Measurements from ENCODE around the gene TBC1D22A. TPM values are rescaled to one million over a fixed set of nuclear protein-coding genes. Genes with fewer than 3 reads are reported as not detected.

Gene TBC1D22A
- total RNA-seq, 1 donor from 2014 or later = 6.8 TPM

DNA sequence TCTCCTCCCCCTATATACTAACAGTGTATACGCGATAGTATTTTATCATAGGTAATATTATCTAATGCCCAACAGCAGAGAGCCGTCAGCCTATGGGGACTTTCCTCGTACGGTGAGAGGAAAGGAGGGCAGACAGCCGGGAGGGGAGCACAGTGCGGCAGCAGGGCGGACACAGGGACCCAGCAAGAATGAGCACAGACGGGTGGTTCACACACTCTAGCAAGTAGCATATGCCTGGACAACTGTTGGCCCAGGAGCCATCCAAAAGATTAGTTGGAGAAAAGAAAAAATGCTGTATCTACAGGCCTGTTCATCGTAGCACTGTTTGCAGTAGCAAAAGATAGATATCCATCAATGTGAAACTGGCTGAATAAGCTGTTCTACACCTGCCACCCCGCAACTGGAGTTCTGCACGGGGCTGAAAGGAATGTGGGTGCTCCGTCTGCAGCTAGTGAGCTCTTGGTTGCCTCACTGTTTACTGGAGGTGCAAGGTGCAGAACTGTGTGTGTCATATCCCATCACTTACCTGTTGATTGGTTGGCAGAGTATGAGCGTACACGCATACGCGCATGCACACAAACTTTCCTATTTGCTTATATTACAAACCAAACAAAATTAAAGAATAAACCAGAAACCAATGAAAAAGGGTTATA, 324.3 kb downstream of the TBC1D22A start:
- Histone ChIP-seq H3K36me3 (ENCODE audit: control insufficient read depth in 3 of 3, insufficient read depth in 3 of 3, low read length in 3 of 3) (no peaks in the 10 kb centered on the region), H3K9me3 (ENCODE audit: control insufficient read depth in 3 of 3, low read length in 3 of 3) (peaks cover 0 to 2% (median 0%) of the 10 kb centered on the region in 3 donors), H3K9ac (ENCODE audit: low read depth in 1 of 3, low read length in 3 of 3) (no peak overlapping the region), H3K27me3 (ENCODE audit: control insufficient read depth in 3 of 3, insufficient read depth in 3 of 3, low read length in 3 of 3) (no peaks in the 10 kb centered on the region), H3K4me1 (ENCODE audit: control insufficient read depth in 3 of 3, insufficient read depth in 3 of 3, low read length in 3 of 3) (peaks cover 0 to 4% (median 4%) of the 10 kb centered on the region in 3 donors), H3K4me3 (ENCODE audit: low read length in 3 of 3) (no peak overlapping the region), H3K27ac (ENCODE audit: low read depth, low read length) (no peak overlapping the region)

- H3K4me3 ChIP-seq (ENCODE audit: low read length in 3 of 3) = no peak overlapping the region
- H3K4me1 ChIP-seq (ENCODE audit: control insufficient read depth in 3 of 3, insufficient read depth in 3 of 3, low read length in 3 of 3) = peaks cover 0 to 4% (median 4%) of the 10 kb centered on the region in 3 donors
- no peaks in the 10 kb centered on the region for H3K27me3 ChIP-seq (ENCODE audit: control insufficient read depth in 3 of 3, insufficient read depth in 3 of 3, low read length in 3 of 3)
Measured at GRCh38 chr22:47088480-47089158, 326.2 kb downstream of the TBC1D22A start.

GRCh38 chr22:47089374-47089773, 326.9 kb downstream of the TBC1D22A start:
- no peaks in the 10 kb centered on the region for H3K27me3 ChIP-seq (ENCODE audit: control insufficient read depth in 3 of 3, insufficient read depth in 3 of 3, low read length in 3 of 3)
- H3K27ac ChIP-seq (ENCODE audit: low read depth, low read length) = no peak overlapping the region
- no peaks in the 10 kb centered on the region for H3K36me3 ChIP-seq (ENCODE audit: control insufficient read depth in 3 of 3, insufficient read depth in 3 of 3, low read length in 3 of 3)
- H3K9me3 ChIP-seq (ENCODE audit: control insufficient read depth in 3 of 3, low read length in 3 of 3) = peaks cover 0 to 4% (median 0%) of the 10 kb centered on the region in 3 donors
- H3K4me1 ChIP-seq (ENCODE audit: control insufficient read depth in 3 of 3, insufficient read depth in 3 of 3, low read length in 3 of 3) = peaks cover 0 to 4% (median 4%) of the 10 kb centered on the region in 3 donors
- H3K4me3 ChIP-seq (ENCODE audit: low read length in 3 of 3) = no peak overlapping the region
- no peak overlapping the region for H3K9ac ChIP-seq (ENCODE audit: low read depth in 1 of 3, low read length in 3 of 3)

More at GRCh38 chr22:47088480-47089158, 326.2 kb downstream of the TBC1D22A start:
- Histone ChIP-seq H3K9ac (ENCODE audit: low read depth in 1 of 3, low read length in 3 of 3) (no peak overlapping the region), H3K36me3 (ENCODE audit: control insufficient read depth in 3 of 3, insufficient read depth in 3 of 3, low read length in 3 of 3) (no peaks in the 10 kb centered on the region), H3K27ac (ENCODE audit: low read depth, low read length) (no peak overlapping the region), H3K9me3 (ENCODE audit: control insufficient read depth in 3 of 3, low read length in 3 of 3) (peaks cover 0 to 4% (median 0%) of the 10 kb centered on the region in 3 donors)

DNA sequence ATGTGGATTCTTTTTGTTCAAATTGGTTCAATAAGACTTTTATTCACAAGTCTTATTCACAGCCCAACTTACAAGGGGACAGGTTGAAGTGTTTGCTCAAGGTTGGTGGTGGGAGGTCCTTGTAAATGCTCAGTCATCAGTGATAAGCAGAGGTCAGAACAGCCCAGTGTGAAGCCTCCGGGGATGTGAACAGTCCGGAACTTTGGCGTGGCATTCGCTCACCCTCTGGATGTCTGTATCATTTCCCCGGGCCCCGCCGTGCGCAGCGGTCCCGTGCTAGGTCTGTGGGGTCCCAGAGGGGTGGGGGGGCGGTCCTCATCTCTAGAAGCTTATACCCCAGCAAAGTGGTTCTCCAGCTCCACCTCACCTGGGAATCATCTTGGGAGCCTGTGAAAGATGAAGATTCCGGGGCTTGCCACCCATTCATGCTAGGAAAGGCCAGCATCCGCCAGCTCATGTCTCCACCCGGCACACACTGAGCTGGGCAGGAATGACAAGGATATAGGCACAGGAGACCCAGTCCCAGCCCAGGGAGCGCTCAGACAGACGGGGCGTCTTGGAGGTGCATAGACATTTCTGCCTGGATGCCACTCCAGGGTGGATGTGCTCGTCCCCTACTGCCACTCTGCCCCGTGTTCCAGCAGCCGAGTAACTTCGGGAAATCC, 327.5 kb downstream of the TBC1D22A start:
- Histone ChIP-seq H3K4me3 (ENCODE audit: low read length in 3 of 3) (no peak overlapping the region), H3K9ac (ENCODE audit: low read depth in 1 of 3, low read length in 3 of 3) (no peak overlapping the region)

DNA sequence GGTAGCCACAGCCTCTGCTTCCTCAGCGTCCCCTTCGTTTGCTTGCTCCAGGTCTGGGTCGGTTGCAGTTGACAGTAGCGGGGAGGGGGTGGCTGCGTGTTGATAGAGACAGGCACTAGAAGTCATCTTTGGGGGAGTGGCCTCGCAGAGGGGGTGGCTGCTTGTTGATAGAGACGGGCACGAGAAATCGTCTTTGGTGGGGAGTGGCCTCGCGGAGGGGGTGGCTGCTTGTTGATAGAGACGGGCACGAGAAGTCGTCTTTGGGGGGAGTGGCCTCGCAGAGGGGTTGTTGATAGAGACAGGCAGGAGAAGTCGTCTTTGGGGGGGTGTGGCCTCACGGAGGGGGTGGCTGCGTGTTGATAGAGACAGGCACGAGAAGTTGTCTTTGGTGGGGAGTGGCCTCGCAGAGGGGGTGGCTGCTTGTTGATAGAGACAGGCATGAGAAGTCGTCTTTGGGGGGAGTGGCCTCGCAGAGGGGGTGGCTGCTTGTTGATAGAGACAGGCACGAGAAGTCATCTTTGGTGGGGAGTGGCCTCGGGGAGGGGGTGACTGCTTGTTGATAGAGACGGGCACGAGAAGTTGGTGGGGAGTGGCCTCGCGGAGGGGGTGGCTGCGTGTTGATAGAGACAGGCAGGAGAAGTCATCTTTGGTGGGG, 328.3 kb downstream of the TBC1D22A start:
- no peak overlapping the region for H3K9ac ChIP-seq (ENCODE audit: low read depth in 1 of 3, low read length in 3 of 3)

More for the DNA sequence above, 327.5 kb downstream of the TBC1D22A start:
- no peaks in the 10 kb centered on the region for H3K36me3 ChIP-seq (ENCODE audit: control insufficient read depth in 3 of 3, insufficient read depth in 3 of 3, low read length in 3 of 3)
- no peak overlapping the region for H3K27ac ChIP-seq (ENCODE audit: low read depth, low read length)
- H3K4me1 ChIP-seq (ENCODE audit: control insufficient read depth in 3 of 3, insufficient read depth in 3 of 3, low read length in 3 of 3) = peaks cover 0 to 4% (median 4%) of the 10 kb centered on the region in 3 donors
- peaks cover 0 to 4% (median 0%) of the 10 kb centered on the region in 3 donors for H3K9me3 ChIP-seq (ENCODE audit: control insufficient read depth in 3 of 3, low read length in 3 of 3)
- H3K27me3 ChIP-seq (ENCODE audit: control insufficient read depth in 3 of 3, insufficient read depth in 3 of 3, low read length in 3 of 3) = no peaks in the 10 kb centered on the region

GRCh38 chr22:47091246-47091651, 328.8 kb downstream of the TBC1D22A start:
- Histone ChIP-seq H3K9me3 (ENCODE audit: control insufficient read depth in 3 of 3, low read length in 3 of 3) (peaks cover 0 to 4% (median 0%) of the 10 kb centered on the region in 3 donors), H3K27me3 (ENCODE audit: control insufficient read depth in 3 of 3, insufficient read depth in 3 of 3, low read length in 3 of 3) (no peaks in the 10 kb centered on the region), H3K36me3 (ENCODE audit: control insufficient read depth in 3 of 3, insufficient read depth in 3 of 3, low read length in 3 of 3) (no peaks in the 10 kb centered on the region), H3K4me3 (ENCODE audit: low read length in 3 of 3) (peak overlapping the region in 1 of 3 donors; percentile 13), H3K4me1 (ENCODE audit: control insufficient read depth in 3 of 3, insufficient read depth in 3 of 3, low read length in 3 of 3) (peaks cover 0 to 4% (median 4%) of the 10 kb centered on the region in 3 donors), H3K27ac (ENCODE audit: low read depth, low read length) (no peak overlapping the region), H3K9ac (ENCODE audit: low read depth in 1 of 3, low read length in 3 of 3) (no peak overlapping the region)

More for the DNA sequence above, 328.3 kb downstream of the TBC1D22A start:
- Histone ChIP-seq H3K27ac (ENCODE audit: low read depth, low read length) (no peak overlapping the region), H3K27me3 (ENCODE audit: control insufficient read depth in 3 of 3, insufficient read depth in 3 of 3, low read length in 3 of 3) (no peaks in the 10 kb centered on the region), H3K36me3 (ENCODE audit: control insufficient read depth in 3 of 3, insufficient read depth in 3 of 3, low read length in 3 of 3) (no peaks in the 10 kb centered on the region), H3K9me3 (ENCODE audit: control insufficient read depth in 3 of 3, low read length in 3 of 3) (peaks cover 0 to 4% (median 0%) of the 10 kb centered on the region in 3 donors), H3K4me1 (ENCODE audit: control insufficient read depth in 3 of 3, insufficient read depth in 3 of 3, low read length in 3 of 3) (peaks cover 0 to 4% (median 4%) of the 10 kb centered on the region in 3 donors), H3K4me3 (ENCODE audit: low read length in 3 of 3) (peak overlapping the region in 2 of 3 donors; percentile 13 to 14)

DNA sequence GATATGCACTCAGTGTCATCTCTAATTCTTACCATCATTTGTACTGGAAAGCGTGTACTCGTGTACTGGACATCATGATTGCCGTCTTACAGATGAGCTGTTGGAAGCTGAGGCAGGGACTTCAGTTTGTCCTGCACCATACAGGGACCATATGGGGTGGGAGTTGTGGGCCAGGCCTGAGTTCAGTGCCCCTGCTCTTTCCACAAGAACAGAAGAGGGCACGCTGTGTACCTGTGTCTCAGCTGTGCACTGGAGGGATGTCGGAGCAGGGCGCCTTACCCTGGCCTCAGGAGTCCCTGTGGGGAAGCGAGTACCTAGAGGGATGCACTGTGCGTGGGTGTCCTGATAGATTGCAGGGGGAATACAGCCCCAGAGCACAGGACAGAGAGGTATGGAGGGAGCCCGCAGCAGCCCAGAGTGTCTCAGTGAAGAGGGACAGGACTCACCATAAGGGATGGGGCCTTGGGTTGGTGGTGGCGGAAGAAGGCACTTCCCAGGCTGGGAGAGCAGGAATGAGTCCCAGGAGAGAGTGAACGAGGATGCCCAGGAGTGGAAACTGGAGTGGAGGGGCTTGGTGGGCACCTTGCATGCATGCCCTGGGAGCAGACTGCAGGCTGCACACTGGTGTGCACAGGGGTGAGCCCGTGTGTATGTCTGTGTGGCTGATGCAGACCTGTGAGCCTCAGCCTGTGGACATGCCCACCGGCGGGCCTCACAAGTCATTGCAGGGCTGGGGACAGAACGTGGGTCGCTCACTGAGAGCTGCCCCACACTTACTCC, 329.7 kb downstream of the TBC1D22A start:
- Histone ChIP-seq H3K36me3 (ENCODE audit: control insufficient read depth in 3 of 3, insufficient read depth in 3 of 3, low read length in 3 of 3) (no peaks in the 10 kb centered on the region), H3K27me3 (ENCODE audit: control insufficient read depth in 3 of 3, insufficient read depth in 3 of 3, low read length in 3 of 3) (no peaks in the 10 kb centered on the region), H3K9me3 (ENCODE audit: control insufficient read depth in 3 of 3, low read length in 3 of 3) (peaks cover 0 to 4% (median 0%) of the 10 kb centered on the region in 3 donors), H3K9ac (ENCODE audit: low read depth in 1 of 3, low read length in 3 of 3) (no peak overlapping the region), H3K27ac (ENCODE audit: low read depth, low read length) (no peak overlapping the region), H3K4me1 (ENCODE audit: control insufficient read depth in 3 of 3, insufficient read depth in 3 of 3, low read length in 3 of 3) (peaks cover 0 to 4% (median 4%) of the 10 kb centered on the region in 3 donors), H3K4me3 (ENCODE audit: low read length in 3 of 3) (no peak overlapping the region)

DNA sequence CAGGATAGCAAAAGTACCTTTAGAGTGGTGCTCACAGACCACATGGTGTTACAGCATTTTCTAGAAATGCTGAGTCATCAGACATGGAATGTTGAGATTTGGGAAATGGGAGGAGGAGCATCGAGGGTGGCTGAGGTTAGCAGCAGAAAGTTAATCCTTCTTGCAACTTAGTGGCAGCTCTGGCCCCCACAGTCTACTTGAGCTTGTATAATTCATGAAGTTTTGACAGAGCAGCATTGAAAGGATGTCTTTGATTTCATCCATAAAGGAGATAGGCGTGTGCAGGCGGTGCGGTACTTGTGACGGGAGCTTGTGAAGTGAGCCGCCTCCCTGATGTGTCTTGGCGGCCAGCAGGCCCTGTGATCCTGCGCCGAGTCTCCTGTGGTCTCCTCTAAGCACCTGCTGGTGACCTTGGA, 330.5 kb downstream of the TBC1D22A start:
- Histone ChIP-seq H3K4me3 (ENCODE audit: low read length in 3 of 3) (no peak overlapping the region), H3K4me1 (ENCODE audit: control insufficient read depth in 3 of 3, insufficient read depth in 3 of 3, low read length in 3 of 3) (peaks cover 0 to 4% (median 4%) of the 10 kb centered on the region in 3 donors), H3K9ac (ENCODE audit: low read depth in 1 of 3, low read length in 3 of 3) (no peak overlapping the region), H3K27me3 (ENCODE audit: control insufficient read depth in 3 of 3, insufficient read depth in 3 of 3, low read length in 3 of 3) (no peaks in the 10 kb centered on the region), H3K36me3 (ENCODE audit: control insufficient read depth in 3 of 3, insufficient read depth in 3 of 3, low read length in 3 of 3) (no peaks in the 10 kb centered on the region), H3K27ac (ENCODE audit: low read depth, low read length) (no peak overlapping the region), H3K9me3 (ENCODE audit: control insufficient read depth in 3 of 3, low read length in 3 of 3) (peaks cover 0 to 4% (median 0%) of the 10 kb centered on the region in 3 donors)

DNA sequence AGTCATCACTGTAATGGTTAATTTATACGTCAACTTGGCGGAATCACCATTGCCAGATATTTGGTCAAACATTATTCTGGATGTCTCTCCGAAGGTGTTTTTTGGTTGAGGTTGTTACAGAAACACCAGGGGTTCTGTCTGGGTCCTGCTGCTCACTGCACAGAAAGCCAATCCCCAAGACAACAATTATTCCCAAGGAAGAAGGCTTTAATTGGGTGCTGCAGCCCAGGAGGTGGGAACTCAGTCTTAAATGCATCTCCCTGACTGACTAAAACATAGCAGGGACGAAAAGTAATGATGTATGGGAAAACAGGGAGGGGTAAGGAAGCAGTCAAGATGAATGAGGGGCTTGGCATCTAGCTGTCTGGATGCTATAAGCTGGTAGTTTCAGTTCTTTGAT, 331.3 kb downstream of the TBC1D22A start:
- H3K36me3 ChIP-seq (ENCODE audit: control insufficient read depth in 3 of 3, insufficient read depth in 3 of 3, low read length in 3 of 3) = no peaks in the 10 kb centered on the region
- no peak overlapping the region for H3K9ac ChIP-seq (ENCODE audit: low read depth in 1 of 3, low read length in 3 of 3)
- no peak overlapping the region for H3K4me3 ChIP-seq (ENCODE audit: low read length in 3 of 3)
- peaks cover 0 to 4% (median 4%) of the 10 kb centered on the region in 3 donors for H3K4me1 ChIP-seq (ENCODE audit: control insufficient read depth in 3 of 3, insufficient read depth in 3 of 3, low read length in 3 of 3)
- no peaks in the 10 kb centered on the region for H3K27me3 ChIP-seq (ENCODE audit: control insufficient read depth in 3 of 3, insufficient read depth in 3 of 3, low read length in 3 of 3)
- no peak overlapping the region for H3K27ac ChIP-seq (ENCODE audit: low read depth, low read length)
- peaks cover 0 to 4% (median 0%) of the 10 kb centered on the region in 3 donors for H3K9me3 ChIP-seq (ENCODE audit: control insufficient read depth in 3 of 3, low read length in 3 of 3)
